Osteoblast (primary cell): Measurements from ENCODE around the gene EMILIN2. TPM values are rescaled to one million over a fixed set of nuclear protein-coding genes. Genes with fewer than 3 reads are reported as not detected.
"Not testable (repeated sequence)": the region's sequence is repeated elsewhere in the genome, so short reads cannot be mapped to it uniquely, and the experiment has no call there.

ENCODE experiments used
- DNase-seq: peaks from one replicate; pipeline ENCODE4 v3.0.0; 2011; ENCODE audit warnings: low spot score, mixed read lengths; ENCODE audit not compliant: insufficient read length; ENCODE audit errors: missing footprints
- H2AFZ ChIP-seq: 2 replicates; pipeline ENCODE4 v1.6.0; 2011; ENCODE audit warnings: mild to moderate bottlenecking, low read length
- H3K27ac ChIP-seq: 2 replicates; pipeline ENCODE4 v1.5.1; 2011; ENCODE audit warnings: mild to moderate bottlenecking, low read depth, low read length, moderate library complexity
- H3K27me3 ChIP-seq: 2 replicates; pipeline ENCODE4 v1.6.0; 2012; ENCODE audit warnings: mild to moderate bottlenecking, control low read depth, inconsistent platforms, low read length, moderate library complexity; ENCODE audit not compliant: insufficient read depth
- H3K36me3 ChIP-seq: 2 replicates; pipeline ENCODE4 v1.5.1; 2011; ENCODE audit warnings: mild to moderate bottlenecking, low read length, control low read depth, moderate library complexity; ENCODE audit not compliant: insufficient read depth
- H3K4me1 ChIP-seq: 2 replicates; pipeline ENCODE4 v1.5.1; 2011; ENCODE audit warnings: mild to moderate bottlenecking, low read length, control low read depth, moderate library complexity; ENCODE audit not compliant: insufficient read depth
- H3K4me2 ChIP-seq: 2 replicates; pipeline ENCODE4 v1.6.0; 2011; ENCODE audit warnings: mild to moderate bottlenecking, low read length; ENCODE audit not compliant: insufficient read depth
- H3K4me3 ChIP-seq: fragments of 200-600 bp; sonication (generic); 3 replicates; pipeline ENCODE4 v1.5.1; 2012; ENCODE audit warnings: mild to moderate bottlenecking, low read length, inconsistent platforms; ENCODE audit not compliant: insufficient read depth
- H3K79me2 ChIP-seq: 2 replicates; pipeline ENCODE4 v1.6.0; 2012; ENCODE audit warnings: mild to moderate bottlenecking, low read length, control low read depth, inconsistent platforms; ENCODE audit not compliant: insufficient read depth
- H3K9me3 ChIP-seq: 2 replicates; pipeline ENCODE4 v1.5.1; 2011; ENCODE audit warnings: low read depth, low read length, control low read depth
- H4K20me1 ChIP-seq: 2 replicates; pipeline ENCODE4 v1.6.0; 2012; ENCODE audit warnings: mild to moderate bottlenecking, low read length, control low read depth; ENCODE audit not compliant: insufficient read depth
- CTCF ChIP-seq: IDR thresholded peaks from 2 replicates; pipeline ENCODE4 v1.5.1; 2011; ENCODE audit warnings: mild to moderate bottlenecking, low read depth, low read length, moderate library complexity; ENCODE audit errors: extremely low read depth
- total RNA-seq: library from RNA; depleted of rRNA; stranded (reverse); fragments of >200 nt; gene quantifications from 2 replicates; pipeline ENCODE4 v1.2.3, GENCODE V29; 2012

Gene EMILIN2
- total RNA-seq, 1 donor = 4.3 TPM

- H3K4me2 ChIP-seq, H3K27me3 ChIP-seq, H3K79me2 ChIP-seq, H3K9me3 ChIP-seq, H2AFZ ChIP-seq, H3K27ac ChIP-seq, H3K4me3 ChIP-seq, H3K36me3 ChIP-seq, H4K20me1 ChIP-seq: not testable (repeated sequence)
- peaks cover 10% of the 10 kb centered on the region for H3K4me1 ChIP-seq
- peak; percentile 56 for DNase-seq
Observed at GRCh38 chr18:2809666-2810183, 37.1 kb upstream of the EMILIN2 start.

- Histone ChIP-seq H3K4me2 (no peak overlapping the region), H4K20me1 (no peaks in the 10 kb centered on the region), H3K27me3 (no peaks in the 10 kb centered on the region), H3K9me3 (no peaks in the 10 kb centered on the region), H3K36me3 (no peaks in the 10 kb centered on the region), H3K27ac (no peak overlapping the region), H3K79me2 (no peaks in the 10 kb centered on the region), H3K4me1 (peaks cover 2% of the 10 kb centered on the region), H2AFZ (no peak overlapping the region), H3K4me3 (no peak overlapping the region)
- no peak for TF ChIP-seq CTCF
- no peak for DNase-seq
Observed at GRCh38 chr18:2811416-2811815, 35.4 kb upstream of the EMILIN2 start.

GRCh38 chr18:2814928-2815327 is 31.9 kb upstream of the EMILIN2 start:
- Histone ChIP-seq H3K4me1 (no peaks in the 10 kb centered on the region), H3K27me3 (no peaks in the 10 kb centered on the region), H3K27ac (no peak overlapping the region), H3K79me2 (no peaks in the 10 kb centered on the region), H4K20me1 (no peaks in the 10 kb centered on the region), H3K36me3 (no peaks in the 10 kb centered on the region), H3K4me2 (no peak overlapping the region), H3K4me3 (no peak overlapping the region), H2AFZ (no peak overlapping the region), H3K9me3 (no peaks in the 10 kb centered on the region)
- DNase-seq = peak; percentile 5
- TF ChIP-seq CTCF = no peak

GRCh38 chr18:2818281-2818680 is 28.5 kb upstream of the EMILIN2 start:
- Histone ChIP-seq H3K4me2 (no peak overlapping the region), H3K27ac (no peak overlapping the region), H2AFZ (no peak overlapping the region), H3K27me3 (no peaks in the 10 kb centered on the region), H3K4me3 (no peak overlapping the region), H3K9me3 (no peaks in the 10 kb centered on the region), H4K20me1 (no peaks in the 10 kb centered on the region), H3K36me3 (no peaks in the 10 kb centered on the region), H3K79me2 (no peaks in the 10 kb centered on the region), H3K4me1 (no peaks in the 10 kb centered on the region)
- no peak for DNase-seq
- TF ChIP-seq CTCF = no peak
